Central memory CD8-positive, alpha-beta T cell (primary cell): ENCODE measurements around the gene TMEM126A.
"Not testable (repeated sequence)": the region's sequence is repeated elsewhere in the genome, so short reads cannot be mapped to it uniquely, and the experiment has no call there.

Experiments
- ATAC-seq: fragments of 150-1000 bp; cut with Tn5 transposase; replicated peaks from 2 replicates; pipeline ENCODE4 v1.10.0; 2022; ENCODE audit warnings: mild to moderate bottlenecking, moderate FRiP score, moderate number of reproducible peaks; ENCODE audit not compliant: poor library complexity, severe bottlenecking; ENCODE audit errors: extremely low read depth
- DNase-seq, 2 donors: peaks; one replicate each; pipeline ENCODE4 v3.0.0; 2021; ENCODE audit warnings: low spot score in 2 of 2
- H3K27ac Mint-ChIP-seq: one replicate; pipeline ENCODE4 v1.8.0; 2022; ENCODE audit warnings: low read depth, mild to moderate bottlenecking, moderate library complexity, mixed read lengths
- H3K27me3 Mint-ChIP-seq: one replicate; pipeline ENCODE4 v1.8.0; 2022; ENCODE audit warnings: mixed read lengths
- H3K36me3 Mint-ChIP-seq: one replicate; pipeline ENCODE4 v1.8.0; 2022; ENCODE audit warnings: mild to moderate bottlenecking, moderate library complexity, mixed read lengths; ENCODE audit not compliant: insufficient read depth
- H3K4me1 Mint-ChIP-seq: one replicate; pipeline ENCODE4 v1.8.0; 2022; ENCODE audit warnings: mixed read lengths
- H3K4me3 Mint-ChIP-seq: one replicate; pipeline ENCODE4 v1.8.0; 2022; ENCODE audit warnings: mild to moderate bottlenecking, moderate library complexity, mixed read lengths
- H3K9me3 Mint-ChIP-seq: one replicate; pipeline ENCODE4 v1.8.0; 2022; ENCODE audit warnings: mixed read lengths

The TMEM126A gene

DNA sequence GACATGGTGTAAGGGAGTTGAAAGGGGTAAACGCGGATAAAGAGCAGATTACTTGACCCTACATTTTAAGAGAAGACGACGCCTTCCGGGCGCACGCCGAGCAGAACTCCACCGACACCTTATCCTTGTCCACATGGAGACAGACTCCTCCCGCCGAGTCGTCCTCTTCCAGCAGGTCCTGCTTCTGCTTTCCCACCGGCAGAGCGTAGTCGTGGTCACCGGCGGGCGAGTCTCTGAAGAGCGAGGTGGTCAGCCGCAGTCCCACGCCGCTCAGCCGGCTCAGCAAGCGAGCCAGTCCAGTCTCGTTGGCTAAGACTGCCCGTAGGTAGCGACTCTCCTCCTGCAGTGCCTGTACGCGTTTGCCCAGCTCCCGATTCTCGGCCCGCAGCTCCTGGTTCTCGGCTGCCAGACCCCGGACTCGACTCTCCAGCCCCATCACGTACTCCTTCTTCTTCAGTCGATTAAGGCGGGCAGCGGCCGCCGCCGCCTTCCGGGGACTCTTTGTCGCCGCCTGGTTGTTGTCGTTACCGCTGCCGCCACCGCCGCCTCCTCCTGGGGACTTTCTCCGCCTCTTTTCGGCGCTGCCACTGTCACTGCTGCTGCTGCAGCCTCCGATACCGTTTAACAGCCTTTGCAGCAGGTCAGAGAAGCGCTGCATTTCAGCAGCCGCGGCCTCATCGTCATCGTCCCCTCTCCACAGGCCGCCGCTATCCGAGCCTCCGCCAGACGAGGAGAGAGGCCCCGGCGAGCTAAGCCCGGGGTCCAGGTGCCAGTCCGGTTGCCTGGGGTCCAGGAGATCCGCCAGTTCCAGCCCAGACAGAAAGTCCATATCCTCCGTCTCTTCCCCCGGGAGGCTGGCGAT, 16.2 kb downstream of the TMEM126A start:
- H3K27me3 Mint-ChIP-seq = no peaks in the 10 kb centered on the region
- peaks cover 56% of the 10 kb centered on the region for H3K36me3 Mint-ChIP-seq
- H3K27ac Mint-ChIP-seq = peak overlapping the region; percentile 100
- ATAC-seq = peak; percentile 89
- peak; percentile 85 to 88 for DNase-seq
- H3K4me3 Mint-ChIP-seq = peak overlapping the region; percentile 98
- H3K4me1 Mint-ChIP-seq = peaks cover 57% of the 10 kb centered on the region
- H3K9me3 Mint-ChIP-seq = no peaks in the 10 kb centered on the region

DNA sequence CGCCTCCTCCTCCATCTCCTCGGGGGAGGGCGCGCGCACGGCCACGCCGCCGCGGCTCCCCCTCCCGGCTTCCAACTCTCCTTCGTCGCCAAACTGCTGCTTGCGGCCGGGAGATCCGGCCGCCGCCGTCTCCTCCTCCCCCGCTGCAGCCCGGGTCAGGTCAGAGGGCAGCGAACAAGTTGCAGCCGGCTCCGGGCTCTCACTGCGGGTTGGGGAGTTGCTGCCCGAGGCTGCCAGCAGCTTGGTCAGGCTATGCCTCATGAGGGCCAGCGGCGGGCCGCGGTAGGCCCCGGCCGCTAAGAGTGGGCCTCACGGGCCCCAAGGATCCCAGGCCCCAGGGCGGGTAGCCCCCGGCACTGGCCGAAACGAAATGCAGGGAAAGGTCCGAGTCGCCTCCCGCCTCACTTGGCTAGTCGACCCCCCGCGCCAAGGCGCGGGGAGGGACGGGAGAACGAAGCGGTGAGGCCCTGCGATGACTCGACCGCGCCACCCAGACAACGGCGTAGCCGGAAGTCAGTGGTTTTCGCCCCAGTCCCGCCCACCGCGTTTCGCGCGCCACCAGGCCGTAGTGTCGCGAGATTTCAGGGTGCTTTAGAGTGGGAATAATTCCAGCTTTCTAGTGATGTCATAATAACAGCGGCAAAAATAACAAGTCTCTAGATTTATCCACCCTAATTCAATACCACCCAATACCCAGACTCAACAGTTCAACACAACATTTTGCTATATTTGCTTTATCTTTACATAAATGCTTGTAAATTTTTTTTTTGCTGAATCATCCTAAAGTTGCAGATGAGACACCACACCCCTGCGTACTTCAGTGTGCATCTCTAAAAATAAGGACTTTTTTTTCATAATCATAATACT, 17.1 kb downstream of the TMEM126A start, which contains the start of gene CREBZF:
Gene CREBZF (minus strand): TSS at position 515 of the 867 bp plus-strand sequence. CDS start 254 bp downstream, at position 261.
- no peaks in the 10 kb centered on the region for H3K9me3 Mint-ChIP-seq
- peak within 1 kb of the TSS; percentile 98 for H3K4me3 Mint-ChIP-seq
- ATAC-seq = peak; percentile 64
- DNase-seq = peak; percentile 83 to 90
- H3K27me3 Mint-ChIP-seq = no peaks in the 10 kb centered on the region
- peaks cover 52% of the 10 kb centered on the region for H3K4me1 Mint-ChIP-seq
- H3K27ac Mint-ChIP-seq = peak within 1 kb of the TSS; percentile 100
- H3K36me3 Mint-ChIP-seq = peaks cover 50% of the 10 kb centered on the region

DNA sequence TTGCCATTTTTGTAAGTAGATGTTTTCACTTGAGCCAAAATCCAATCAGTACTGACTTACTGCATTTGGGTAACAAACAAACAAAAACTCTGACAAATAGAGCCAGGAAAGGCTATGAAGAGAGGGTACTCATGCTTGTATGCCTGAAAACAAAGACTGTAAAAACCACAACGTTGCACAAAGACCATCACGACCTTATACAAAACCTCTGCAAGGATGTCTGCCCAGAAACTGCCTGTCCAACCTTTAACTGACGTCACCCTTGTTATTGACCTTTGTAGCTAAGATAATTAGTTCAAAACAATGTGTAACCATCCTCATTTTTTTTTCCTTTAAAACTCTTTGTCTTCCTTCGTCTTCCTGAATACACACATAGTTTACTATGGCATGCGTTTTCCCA, 18.0 kb downstream of the TMEM126A start:
- Mint-ChIP-seq H3K27me3 (no peaks in the 10 kb centered on the region), H3K9me3 (no peaks in the 10 kb centered on the region), H3K27ac (peak overlapping the region; percentile 100), H3K4me3 (peak overlapping the region; percentile 98), H3K4me1 (peaks cover 43% of the 10 kb centered on the region), H3K36me3 (peaks cover 41% of the 10 kb centered on the region)
- ATAC-seq = no peak
- no peak for DNase-seq

DNA sequence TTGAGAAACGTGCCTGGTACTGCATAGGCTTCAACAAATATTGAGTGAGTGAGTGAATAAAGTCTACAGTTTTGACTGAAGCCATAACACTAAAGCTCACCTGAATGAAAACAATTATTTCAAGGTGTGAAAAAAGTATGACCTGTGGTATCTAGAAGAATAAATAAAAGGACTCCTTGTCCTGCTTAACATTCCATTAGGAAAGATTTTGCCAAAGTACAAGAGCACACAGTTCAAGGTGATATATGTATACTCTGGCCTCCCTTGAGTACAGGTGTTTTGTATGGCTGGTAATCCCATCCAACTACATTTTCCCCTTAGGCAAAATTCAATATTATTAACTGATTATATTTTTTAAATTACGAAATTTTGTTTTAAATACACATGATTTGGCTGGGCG, 18.9 kb downstream of the TMEM126A start:
- Mint-ChIP-seq H3K9me3 (no peaks in the 10 kb centered on the region), H3K4me3 (no peak overlapping the region), H3K4me1 (peaks cover 34% of the 10 kb centered on the region), H3K27ac (no peak overlapping the region), H3K36me3 (peaks cover 33% of the 10 kb centered on the region), H3K27me3 (no peaks in the 10 kb centered on the region)
- DNase-seq = no peak
- ATAC-seq = no peak

DNA sequence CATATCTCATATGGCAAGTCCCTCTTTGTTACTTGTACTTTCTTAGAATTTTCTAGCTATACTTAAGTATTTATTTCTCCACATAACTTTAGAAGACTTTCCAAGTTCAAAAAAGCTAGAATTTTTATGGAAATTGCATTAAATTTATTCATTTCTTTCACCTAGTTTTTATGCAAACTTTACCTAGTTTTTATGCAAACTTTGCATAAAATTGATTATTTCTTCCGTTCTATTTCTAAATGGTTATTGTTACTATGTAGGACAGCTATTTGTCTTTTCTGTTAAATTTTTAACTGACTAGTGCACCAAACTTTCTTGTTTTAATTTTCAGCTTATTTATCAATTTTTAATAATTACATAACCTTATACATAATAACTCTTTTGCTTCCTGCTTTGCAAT, 20.4 kb downstream of the TMEM126A start:
- H3K36me3 Mint-ChIP-seq = peaks cover 24% of the 10 kb centered on the region
- H3K9me3 Mint-ChIP-seq = no peaks in the 10 kb centered on the region
- H3K4me3 Mint-ChIP-seq = no peak overlapping the region
- ATAC-seq = no peak
- no peak for DNase-seq
- H3K4me1 Mint-ChIP-seq = peaks cover 24% of the 10 kb centered on the region
- no peak overlapping the region for H3K27ac Mint-ChIP-seq
- H3K27me3 Mint-ChIP-seq = no peaks in the 10 kb centered on the region

DNA sequence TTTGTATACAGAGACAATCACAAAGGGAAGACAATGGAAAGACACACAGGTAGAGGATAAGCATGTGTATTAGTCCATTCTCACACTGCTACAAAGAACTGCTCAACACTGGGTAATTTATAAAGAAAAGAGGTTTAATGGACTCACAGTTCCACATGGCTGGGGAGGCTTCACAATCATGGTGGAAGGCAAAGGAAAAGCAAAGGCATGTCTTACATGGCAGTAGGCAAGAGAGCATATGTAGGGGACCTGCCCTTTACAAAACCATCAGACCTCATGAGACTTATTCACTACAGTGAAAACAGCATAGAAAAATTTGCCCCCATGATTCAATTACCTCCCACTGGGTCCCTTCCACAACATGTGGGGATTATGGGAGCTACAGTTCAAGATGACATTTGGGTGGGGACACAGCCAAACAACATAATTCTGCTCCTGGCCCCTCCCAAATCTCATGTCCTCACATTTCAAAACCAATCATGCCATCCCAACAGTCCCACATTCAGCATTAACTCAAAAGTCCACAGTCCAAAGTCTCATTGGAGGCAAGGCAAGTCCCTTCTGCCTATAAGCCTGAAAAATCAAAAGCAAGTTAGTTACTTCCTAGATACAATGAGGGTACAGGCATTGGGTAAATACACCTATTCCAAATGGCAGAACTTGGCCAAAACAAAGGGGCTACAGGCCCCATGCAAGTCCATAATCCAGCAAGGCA, 23.3 kb downstream of the TMEM126A start:
- not testable (repeated sequence) for ATAC-seq, DNase-seq, H3K27ac Mint-ChIP-seq, H3K36me3 Mint-ChIP-seq, H3K4me3 Mint-ChIP-seq, H3K4me1 Mint-ChIP-seq, H3K9me3 Mint-ChIP-seq, H3K27me3 Mint-ChIP-seq

DNA sequence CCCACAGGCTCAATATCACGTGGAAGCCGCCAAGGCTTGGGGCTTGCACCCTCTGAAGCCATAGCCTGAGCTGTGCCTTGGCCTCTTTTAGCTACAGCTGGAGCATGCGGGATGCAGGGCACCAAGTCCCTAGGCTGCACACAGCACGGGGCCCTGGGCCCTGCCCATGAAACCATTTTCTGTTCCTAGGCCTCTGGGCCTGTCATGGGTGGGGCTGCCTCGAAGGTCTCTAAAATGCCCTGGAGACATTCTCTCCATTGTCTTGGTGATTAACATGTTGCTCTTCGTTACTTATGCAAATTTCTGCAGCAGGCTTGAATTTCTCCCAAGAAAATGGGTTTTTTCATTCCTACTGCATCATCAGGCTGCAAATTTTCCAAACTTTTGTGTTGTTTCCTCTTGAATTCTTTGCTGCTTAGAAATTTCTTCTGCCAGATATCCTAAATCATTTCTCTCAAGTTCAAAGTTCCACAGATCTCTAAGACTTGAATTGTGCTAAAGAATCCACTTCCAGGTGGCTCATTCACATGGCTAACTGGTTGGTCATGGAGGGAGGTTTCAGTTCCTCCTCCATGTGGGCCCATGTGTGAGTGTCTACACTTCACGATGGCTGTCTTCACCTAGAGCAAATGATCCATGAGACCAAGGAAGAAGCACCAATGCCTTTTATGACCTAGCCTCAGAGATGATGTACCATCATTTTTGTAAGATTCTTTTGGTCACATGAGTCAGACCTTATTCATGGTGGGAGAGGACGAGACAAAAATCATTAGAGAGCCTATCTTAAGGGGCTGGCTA, 24.5 kb downstream of the TMEM126A start:
- Mint-ChIP-seq H3K36me3 (no peaks in the 10 kb centered on the region), H3K9me3 (no peaks in the 10 kb centered on the region), H3K27ac (no peak overlapping the region), H3K4me3 (no peak overlapping the region), H3K4me1 (no peaks in the 10 kb centered on the region), H3K27me3 (no peaks in the 10 kb centered on the region)
- no peak for DNase-seq
- no peak for ATAC-seq

DNA sequence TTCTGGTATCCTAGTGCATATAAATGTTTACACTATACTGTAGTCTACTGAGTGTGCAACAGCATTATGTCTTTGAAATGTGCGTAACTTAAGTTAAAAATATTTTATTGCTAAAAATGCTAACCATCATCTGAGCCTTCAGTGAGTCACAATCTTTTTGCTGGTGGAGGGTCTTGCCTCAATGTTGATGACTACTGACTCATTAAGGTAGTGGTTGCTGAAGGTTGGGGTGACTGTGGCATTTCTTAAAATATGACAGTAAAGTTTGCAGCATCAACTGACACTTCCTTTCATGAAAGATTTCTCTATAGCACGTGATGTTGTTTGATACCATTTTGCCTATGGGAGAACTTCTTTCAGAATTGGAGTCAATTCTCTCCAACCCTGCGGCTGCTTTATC, 25.6 kb downstream of the TMEM126A start:
- no peaks in the 10 kb centered on the region for H3K4me1 Mint-ChIP-seq
- no peak overlapping the region for H3K4me3 Mint-ChIP-seq
- no peaks in the 10 kb centered on the region for H3K27me3 Mint-ChIP-seq
- ATAC-seq (no peak), DNase-seq (no peak)
- H3K27ac Mint-ChIP-seq = no peak overlapping the region
- H3K36me3 Mint-ChIP-seq = no peaks in the 10 kb centered on the region
- no peaks in the 10 kb centered on the region for H3K9me3 Mint-ChIP-seq

DNA sequence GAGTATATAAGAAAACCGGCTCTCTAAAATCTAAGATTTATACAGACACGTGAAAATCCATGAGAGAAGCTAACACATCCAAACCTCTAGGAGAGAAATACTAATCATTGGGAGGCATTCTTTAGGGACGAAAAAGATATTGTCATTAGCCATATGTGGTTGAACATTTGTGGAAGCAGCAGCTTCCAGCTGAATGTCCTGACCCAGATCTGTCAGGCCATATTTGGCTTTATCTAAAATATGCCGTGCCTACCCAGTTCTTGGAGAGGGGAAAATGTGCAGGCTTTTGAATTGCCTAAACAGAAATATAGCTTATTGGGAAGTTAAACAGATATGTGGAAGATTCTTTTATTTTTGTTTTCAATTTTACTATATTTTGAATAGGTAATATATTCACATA, 31.8 kb downstream of the TMEM126A start:
- H3K4me3 Mint-ChIP-seq = no peak overlapping the region
- H3K4me1 Mint-ChIP-seq = peaks cover 22% of the 10 kb centered on the region
- no peaks in the 10 kb centered on the region for H3K27me3 Mint-ChIP-seq
- ATAC-seq = no peak
- no peak overlapping the region for H3K27ac Mint-ChIP-seq
- no peak for DNase-seq
- no peaks in the 10 kb centered on the region for H3K9me3 Mint-ChIP-seq
- peaks cover 2% of the 10 kb centered on the region for H3K36me3 Mint-ChIP-seq

DNA sequence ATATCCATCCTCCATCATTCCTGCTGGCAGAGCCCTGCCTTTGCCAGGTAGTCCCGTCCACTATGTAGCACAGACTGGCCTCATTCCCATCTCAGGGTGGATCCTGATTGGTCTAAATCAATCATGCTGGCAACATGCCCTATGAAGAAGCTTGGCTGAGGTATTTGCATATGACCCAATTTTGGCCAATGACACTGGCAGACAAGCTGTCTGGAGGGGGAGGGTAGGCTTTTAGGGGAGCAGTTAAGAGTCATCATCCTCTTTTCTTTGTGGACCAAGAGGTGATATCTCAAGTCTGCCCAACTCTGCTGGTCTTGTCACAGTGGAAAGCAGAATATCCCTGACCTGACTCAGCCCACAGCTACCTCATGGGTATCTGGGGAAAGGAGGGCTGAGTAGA, 33.1 kb downstream of the TMEM126A start:
- DNase-seq = no peak
- Mint-ChIP-seq H3K9me3 (no peaks in the 10 kb centered on the region), H3K4me1 (peaks cover 22% of the 10 kb centered on the region), H3K4me3 (no peak overlapping the region), H3K27me3 (no peaks in the 10 kb centered on the region), H3K27ac (no peak overlapping the region), H3K36me3 (peaks cover 3% of the 10 kb centered on the region)
- no peak for ATAC-seq

DNA sequence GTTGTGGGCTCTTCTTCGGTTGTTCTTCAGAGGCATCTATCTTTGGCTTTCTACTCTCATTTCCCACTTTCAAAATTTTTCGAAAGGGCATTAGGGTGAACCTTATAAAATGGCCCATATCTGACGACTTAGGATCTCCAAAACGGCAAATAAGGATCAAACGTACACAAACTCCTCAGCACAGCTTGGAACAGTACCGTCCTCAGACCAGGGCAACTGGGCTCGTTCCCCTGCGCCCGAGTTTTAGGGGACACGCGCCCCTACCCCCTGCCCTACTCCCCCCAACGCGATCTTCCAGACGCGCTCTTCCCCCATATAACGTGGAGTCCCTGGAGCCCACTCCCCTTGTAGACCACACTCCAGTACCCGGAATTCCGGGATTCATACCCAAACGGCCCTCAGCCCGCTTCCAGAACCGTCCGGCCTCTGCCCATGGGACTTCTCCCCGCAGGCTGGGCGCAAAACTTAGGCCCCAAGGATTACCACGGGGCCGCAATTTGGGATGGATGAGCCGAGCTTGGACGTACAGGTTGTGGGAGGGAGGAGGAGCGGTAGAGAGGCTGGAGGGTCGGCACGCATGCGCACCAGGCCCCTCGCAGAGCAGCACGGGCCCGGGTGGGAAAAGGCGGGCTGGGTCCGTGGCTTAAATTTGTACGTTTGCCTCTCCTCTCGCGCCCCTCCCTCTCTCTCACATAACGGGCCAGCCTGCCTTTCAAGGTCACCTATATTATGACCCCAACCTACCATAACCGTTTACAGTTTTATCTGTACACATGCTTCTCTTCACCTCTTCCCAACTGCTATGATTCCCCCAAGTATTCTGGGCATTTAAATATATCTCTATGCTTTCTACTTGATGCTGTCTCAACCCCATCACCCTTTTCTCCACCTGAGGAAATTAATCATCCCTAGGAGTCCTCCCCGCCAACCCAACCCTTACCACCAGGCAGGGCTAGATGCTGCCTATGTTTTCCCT, 34.9 kb downstream of the TMEM126A start:
- Mint-ChIP-seq H3K9me3 (no peaks in the 10 kb centered on the region), H3K36me3 (peaks cover 3% of the 10 kb centered on the region), H3K27ac (peak overlapping the region; percentile 12), H3K4me3 (peak overlapping the region; percentile 80), H3K4me1 (peaks cover 22% of the 10 kb centered on the region), H3K27me3 (no peaks in the 10 kb centered on the region)
- DNase-seq (peak in 1 of 2 donors; percentile 29), ATAC-seq (peak; percentile 75)
